H7 (cell line): ENCODE results near the gene CAMSAP1. TPM values are rescaled to one million over a fixed set of nuclear protein-coding genes. Genes with fewer than 3 reads are reported as not detected.
"Not testable (repeated sequence)": the region's sequence is repeated elsewhere in the genome, so short reads cannot be mapped to it uniquely, and the experiment has no call there.

ENCODE experiments used
- DNase-seq: peaks from one replicate; pipeline ENCODE4 v3.0.0; 2012
- H3K27me3 ChIP-seq: 2 replicates; pipeline ENCODE4 v1.6.0; 2011; ENCODE audit warnings: mild to moderate bottlenecking, low read length; ENCODE audit not compliant: control insufficient read depth, insufficient read depth
- H3K36me3 ChIP-seq: replicated peaks from 2 replicates; pipeline ENCODE4 v1.5.1; 2011; ENCODE audit warnings: low read length; ENCODE audit not compliant: control insufficient read depth, insufficient read depth
- H3K4me3 ChIP-seq: 2 replicates; pipeline ENCODE4 v1.5.1; 2011; ENCODE audit warnings: low read depth, mild to moderate bottlenecking, control low read depth, low read length, moderate library complexity; ENCODE audit not compliant: insufficient read depth
- total RNA-seq: library from RNA; depleted of rRNA; stranded (reverse); fragments of >200 nt; shearing (Covaris generic); gene quantifications from 2 replicates; pipeline ENCODE4 v1.2.3, GENCODE V29; 2014; rRNA removed

The CAMSAP1 gene, protein sequence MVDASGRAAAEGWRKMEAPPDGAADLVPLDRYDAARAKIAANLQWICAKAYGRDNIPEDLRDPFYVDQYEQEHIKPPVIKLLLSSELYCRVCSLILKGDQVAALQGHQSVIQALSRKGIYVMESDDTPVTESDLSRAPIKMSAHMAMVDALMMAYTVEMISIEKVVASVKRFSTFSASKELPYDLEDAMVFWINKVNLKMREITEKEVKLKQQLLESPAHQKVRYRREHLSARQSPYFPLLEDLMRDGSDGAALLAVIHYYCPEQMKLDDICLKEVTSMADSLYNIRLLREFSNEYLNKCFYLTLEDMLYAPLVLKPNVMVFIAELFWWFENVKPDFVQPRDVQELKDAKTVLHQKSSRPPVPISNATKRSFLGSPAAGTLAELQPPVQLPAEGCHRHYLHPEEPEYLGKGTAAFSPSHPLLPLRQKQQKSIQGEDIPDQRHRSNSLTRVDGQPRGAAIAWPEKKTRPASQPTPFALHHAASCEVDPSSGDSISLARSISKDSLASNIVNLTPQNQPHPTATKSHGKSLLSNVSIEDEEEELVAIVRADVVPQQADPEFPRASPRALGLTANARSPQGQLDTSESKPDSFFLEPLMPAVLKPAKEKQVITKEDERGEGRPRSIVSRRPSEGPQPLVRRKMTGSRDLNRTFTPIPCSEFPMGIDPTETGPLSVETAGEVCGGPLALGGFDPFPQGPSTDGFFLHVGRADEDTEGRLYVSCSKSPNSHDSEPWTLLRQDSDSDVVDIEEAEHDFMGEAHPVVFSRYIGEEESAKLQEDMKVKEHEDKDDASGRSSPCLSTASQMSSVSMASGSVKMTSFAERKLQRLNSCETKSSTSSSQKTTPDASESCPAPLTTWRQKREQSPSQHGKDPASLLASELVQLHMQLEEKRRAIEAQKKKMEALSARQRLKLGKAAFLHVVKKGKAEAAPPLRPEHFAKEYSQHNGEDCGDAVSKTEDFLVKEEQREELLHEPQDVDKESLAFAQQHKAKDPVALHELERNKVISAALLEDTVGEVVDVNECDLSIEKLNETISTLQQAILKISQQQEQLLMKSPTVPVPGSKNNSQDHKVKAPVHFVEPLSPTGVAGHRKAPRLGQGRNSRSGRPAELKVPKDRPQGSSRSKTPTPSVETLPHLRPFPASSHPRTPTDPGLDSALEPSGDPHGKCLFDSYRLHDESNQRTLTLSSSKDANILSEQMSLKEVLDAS (N-terminal part only)
- 26.3 and 34.6 TPM in 2 replicates for total RNA-seq

DNA sequence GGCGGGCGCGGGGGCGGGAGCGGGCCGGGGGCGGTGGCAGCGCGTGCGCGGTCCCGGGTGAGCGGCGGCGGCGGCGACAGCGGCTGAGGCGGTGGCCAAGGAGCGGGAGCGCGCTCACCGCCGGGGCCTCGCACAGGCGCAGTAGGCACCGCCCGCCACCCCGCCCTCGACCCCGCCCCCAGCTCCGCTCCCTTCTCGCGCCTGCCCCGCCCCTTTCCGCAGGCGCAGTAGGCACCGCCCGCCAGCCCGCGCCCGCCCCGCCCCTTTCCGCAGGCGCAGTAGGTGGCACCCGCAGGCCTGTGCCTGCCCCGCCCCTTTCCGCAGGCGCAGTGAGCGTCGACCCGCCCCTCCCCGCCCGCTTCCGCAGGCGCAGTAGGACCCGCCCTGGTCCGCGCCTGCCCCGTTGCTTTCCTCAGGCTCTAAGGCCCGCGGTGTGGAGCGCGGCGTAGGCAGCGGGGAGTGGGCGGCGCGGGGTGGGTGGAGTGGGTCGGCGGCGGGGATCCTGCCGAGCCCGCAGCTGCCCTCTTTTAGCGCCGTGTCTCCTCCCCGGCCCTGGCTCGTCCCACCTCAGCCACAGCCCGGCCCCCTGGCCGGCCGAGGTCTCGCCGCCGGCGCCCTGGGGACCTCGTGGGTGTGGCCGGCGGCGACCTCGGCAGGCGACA lies at the start of gene CAMSAP1:
Gene CAMSAP1 (minus strand): TSS at position 116 of the 662 bp plus-strand sequence. CDS start 387 bp downstream, outside the sequence.
- Histone ChIP-seq H3K4me3 (peak within 1 kb of the TSS; percentile 69), H3K27me3 (no peaks in the 10 kb centered on the region; the same call in 1 of the 2 replicates), H3K36me3 (peaks cover 5% of the 10 kb centered on the region)
- peak; percentile 99 for DNase-seq

DNA sequence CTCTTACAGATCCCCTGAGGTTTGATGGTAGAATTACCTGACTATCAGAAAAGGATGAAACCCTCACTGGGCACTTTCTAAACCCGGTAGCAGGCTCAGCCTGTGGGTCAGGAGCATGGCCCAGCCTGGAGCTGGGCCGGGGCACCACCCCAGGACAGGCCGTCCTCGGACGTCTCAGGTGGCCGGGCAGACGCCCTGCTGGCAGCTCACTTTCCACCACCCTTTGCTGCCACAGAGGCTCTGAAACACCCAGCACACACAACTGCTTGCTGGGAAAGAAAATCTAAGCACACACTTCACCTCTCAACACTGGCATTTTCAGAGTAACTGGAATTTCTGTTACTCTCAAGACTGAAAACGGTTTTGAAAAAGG lies 49.4 kb upstream of the CAMSAP1 start:
- Histone ChIP-seq H3K4me3 (no peak overlapping the region), H3K27me3 (no peaks in the 10 kb centered on the region; the same call in 1 of the 2 replicates), H3K36me3 (peaks cover 15% of the 10 kb centered on the region)
- no peak for DNase-seq

DNA sequence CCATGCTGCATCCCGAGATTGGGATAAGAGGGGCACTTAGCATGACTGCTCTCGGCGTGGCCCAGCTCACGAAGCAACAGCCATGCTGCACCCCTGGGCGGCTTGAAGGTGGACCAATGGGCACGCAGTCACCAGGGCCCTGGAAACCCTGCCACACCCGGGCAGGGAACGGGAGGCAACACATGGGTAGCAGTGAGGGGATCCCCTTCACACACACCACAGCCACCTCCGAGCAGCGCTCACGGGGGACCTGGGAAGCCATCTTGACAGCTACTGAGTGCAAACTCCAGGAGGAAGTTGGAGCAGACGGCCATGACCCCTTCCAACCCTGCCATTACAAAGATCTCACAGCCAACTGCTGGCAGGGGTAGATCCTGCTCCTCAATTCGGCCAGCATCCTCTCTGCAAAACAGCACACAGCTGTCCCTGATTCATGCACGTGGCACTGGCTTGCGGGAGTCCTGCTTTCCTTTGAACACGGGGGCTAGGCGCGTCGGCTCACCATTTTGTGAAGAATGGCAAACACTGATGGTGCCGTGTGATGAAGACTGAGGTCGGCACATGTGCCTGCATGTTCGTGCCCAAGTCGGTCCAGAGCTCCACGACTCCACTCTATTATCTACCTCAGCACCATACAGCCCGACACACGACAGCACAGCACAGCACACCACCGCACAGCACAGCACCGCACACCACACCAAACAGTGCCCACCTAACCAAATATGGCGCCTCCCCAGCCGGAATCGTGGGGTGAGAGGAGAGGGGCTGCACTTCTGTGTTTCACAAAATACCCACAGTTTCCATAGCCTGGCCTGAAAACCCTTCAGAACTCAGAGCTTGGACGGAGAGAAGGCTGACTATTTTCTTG lies 48.8 kb upstream of the CAMSAP1 start:
- no peaks in the 10 kb centered on the region for H3K27me3 ChIP-seq
- DNase-seq = no peak
- peaks cover 15% of the 10 kb centered on the region for H3K36me3 ChIP-seq
- no peak overlapping the region for H3K4me3 ChIP-seq

DNA sequence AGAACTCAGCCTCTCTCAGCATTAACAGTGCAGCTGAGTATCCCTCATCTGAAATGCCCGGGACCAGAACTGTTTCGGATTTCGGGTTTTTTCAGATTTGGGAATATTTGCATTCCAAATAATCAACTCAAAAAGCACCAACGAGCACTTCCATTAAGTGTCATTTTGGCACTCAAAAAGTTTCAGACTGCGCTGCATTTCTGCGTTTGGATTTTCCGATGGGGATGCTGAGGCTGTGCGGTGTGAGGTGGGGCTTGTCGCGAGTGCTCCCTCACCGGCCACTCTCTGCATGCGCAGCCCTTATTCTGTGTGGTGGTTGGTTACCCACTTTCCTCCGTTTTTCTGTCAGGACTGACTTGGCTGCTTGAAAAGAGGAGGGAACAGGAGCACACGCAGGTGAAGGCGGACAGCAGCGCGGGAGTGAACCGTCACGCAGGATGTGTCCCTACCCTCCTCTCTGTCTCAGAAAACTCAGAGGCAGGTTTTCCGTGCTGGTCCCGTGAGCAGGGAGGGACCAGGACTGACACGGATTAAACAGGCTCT lies 45.4 kb upstream of the CAMSAP1 start:
- H3K36me3 ChIP-seq = peaks cover 15% of the 10 kb centered on the region
- DNase-seq = no peak
- no peaks in the 10 kb centered on the region for H3K27me3 ChIP-seq
- no peak overlapping the region for H3K4me3 ChIP-seq

DNA sequence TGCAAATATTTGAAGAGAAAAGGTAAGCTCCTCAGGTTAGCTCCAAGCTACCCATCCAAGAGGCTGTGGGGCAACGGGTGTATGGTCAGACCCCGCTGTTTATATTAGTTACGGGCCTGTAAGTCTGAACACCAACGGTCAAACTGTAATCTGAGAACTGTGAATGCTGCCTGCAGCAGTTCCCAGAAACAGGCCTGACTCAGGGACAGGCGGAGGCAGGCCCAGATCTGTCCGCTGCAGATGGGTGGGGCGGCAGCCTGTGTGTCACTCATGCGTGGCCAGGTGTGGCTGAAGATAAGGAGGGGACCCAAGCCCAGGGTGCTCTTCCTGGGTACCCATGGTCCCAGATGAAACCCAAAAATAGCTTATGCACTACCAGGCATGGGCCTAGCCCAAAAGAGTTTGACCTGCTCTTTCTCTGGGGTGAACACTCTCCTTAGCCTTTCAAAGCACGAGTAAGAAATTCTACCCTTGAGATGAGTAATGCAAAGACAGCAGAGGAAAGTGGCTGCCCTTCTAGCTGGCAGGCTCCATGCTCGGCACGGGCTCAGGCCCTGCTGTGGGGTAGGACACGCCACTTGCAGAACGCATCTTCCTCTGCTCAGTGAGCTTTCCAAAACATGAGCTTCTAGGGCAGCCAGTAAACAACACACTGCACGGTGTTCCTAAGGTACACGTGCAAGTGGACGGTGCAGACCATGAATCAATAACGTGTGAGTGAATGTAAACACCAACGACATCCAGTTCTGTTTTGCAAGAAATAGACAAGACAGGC lies 44.7 kb upstream of the CAMSAP1 start:
- no peaks in the 10 kb centered on the region for H3K27me3 ChIP-seq
- H3K4me3 ChIP-seq = no peak overlapping the region
- peaks cover 16% of the 10 kb centered on the region for H3K36me3 ChIP-seq
- DNase-seq = no peak

DNA sequence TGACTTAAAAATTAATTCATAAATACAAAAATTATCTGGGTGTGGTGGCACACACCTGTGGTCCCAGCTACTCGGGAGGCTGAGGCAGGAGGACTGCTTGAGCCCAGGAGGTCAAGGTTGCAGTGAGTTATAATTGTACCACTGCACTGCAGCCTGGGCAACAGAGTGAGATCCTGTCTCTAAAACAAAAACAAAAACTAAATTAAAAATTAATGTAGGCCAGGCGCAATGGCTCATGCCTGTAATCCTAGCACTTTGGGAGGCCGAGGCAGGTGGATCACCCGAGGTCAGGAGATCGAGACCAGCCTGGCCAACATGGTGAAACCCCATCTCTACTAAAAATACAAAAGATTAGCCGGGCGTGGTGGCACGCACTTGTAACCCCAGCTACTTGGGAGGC lies 44.0 kb upstream of the CAMSAP1 start:
- not testable (repeated sequence) for H3K4me3 ChIP-seq, H3K27me3 ChIP-seq, DNase-seq
- peaks cover 21% of the 10 kb centered on the region for H3K36me3 ChIP-seq

DNA sequence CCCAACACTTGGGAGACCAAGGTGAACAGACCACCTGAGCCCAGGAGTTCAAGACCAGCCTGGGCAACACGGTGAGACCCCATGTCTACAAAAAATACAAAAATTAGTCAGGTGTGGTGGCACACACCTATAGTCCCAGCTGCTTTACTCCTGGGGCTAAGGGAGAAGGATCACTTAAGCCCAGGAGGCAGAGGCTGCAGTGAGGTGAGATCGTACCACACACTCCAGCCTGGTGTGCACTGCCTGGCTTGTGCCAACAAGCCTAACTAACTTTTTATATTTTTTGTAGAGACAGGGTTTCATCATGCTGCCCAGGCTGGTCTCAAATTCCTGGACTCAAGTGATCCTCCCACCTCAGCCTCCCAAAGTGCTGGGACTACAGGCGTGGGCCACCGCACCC lies 43.5 kb upstream of the CAMSAP1 start:
- H3K36me3 ChIP-seq = peaks cover 22% of the 10 kb centered on the region
- H3K27me3 ChIP-seq, H3K4me3 ChIP-seq, DNase-seq: not testable (repeated sequence)

DNA sequence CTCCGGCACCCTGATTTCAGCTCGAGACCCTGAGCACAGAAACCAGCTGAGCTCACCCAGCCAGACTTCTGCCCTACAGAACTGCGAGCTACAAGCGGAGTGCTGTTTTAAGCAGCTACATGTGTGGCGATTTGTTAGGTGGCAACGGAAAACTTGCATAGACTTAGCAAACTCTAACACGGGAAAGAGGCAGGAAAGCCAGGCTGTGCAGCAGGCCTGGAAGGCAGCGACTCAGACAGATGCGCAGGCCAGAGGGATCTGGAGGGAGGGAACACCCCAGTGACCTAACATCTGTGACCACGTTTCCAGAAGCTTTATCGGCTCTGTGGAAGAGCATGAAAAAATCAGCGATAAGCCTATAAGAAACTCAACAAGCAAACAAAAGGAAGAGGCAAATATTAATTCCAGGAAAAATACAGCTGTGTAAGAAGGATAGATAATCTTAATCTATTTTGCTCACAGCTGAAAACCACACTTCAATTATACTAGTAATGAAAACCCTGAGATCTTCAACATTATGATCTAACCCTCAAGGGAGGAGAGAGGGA lies 42.9 kb upstream of the CAMSAP1 start:
- Histone ChIP-seq H3K4me3 (no peak overlapping the region), H3K36me3 (peaks cover 24% of the 10 kb centered on the region), H3K27me3 (no peaks in the 10 kb centered on the region)
- no peak for DNase-seq

DNA sequence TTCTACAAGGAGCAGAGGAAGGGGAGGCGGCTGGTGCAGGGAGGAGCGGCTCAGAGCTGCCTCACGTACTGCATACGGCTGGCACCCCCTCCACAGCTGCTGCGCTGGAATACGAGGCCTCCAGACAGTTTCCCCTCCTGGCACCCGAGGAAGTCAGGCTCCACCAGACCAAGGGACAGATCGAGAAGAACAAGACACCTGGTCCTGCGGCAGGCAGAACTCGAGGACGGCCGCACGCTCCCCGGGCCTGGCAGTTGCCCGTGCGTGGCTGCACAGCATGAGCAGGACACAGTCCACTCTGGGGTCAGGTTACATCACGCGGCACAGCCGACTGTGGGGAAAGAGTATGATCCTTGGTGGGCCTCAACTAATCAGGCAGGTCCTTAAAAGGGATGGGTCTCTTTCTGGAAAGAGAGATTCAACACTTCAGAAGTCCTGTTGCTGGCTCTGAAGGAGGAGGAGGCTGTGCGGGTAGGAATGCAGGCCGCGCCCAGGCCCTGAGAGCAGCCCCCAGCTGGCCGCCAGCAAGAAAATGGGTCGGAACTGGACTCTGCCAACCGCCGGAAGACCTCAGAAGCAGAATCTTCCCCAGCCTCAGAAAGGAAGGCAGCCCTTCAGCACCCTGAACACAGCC lies 42.3 kb upstream of the CAMSAP1 start:
- Histone ChIP-seq H3K27me3 (no peaks in the 10 kb centered on the region), H3K36me3 (peaks cover 21% of the 10 kb centered on the region), H3K4me3 (no peak overlapping the region)
- DNase-seq = peak; percentile 59

DNA sequence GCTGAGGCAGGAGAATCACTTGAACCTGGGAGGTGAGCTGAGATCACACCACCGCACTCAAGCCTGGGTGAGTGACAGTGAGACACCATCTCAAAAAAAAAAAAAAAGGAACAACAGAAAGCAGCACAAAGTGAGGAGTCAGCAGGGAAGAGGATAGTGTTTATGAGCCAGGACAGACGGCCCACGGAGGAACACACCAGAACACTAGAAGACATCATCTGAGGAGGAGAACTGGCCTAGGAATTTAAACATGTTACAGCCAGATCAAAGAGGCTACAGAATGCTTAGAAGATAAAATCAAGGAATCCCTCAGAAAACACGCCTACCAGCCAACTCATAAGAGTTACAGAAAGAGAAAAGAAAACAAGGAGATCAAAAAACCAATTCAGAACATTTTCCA lies 41.6 kb upstream of the CAMSAP1 start:
- H3K4me3 ChIP-seq = no peak overlapping the region
- H3K27me3 ChIP-seq = no peaks in the 10 kb centered on the region
- DNase-seq = no peak
- H3K36me3 ChIP-seq = peaks cover 21% of the 10 kb centered on the region

DNA sequence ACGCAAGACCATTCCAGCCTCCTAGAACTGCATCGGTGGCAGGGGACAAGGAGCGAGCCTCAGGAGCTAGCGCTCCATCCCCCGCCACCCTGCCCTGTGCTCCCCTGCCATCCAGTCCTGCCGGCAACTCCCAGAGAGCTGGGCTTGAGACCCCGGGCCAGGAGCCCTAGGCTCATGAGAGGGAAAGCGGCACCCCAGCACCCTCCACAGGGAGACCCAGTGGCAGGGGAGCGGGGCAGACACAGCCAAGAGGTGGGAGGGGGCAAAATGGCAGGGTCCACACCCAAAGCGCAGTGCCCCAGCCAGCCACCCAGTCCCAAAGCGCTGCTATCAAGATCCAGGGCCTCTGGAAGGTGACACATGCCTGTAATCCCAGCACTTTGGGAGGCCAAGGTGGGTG lies 41.1 kb upstream of the CAMSAP1 start:
- Histone ChIP-seq H3K4me3 (no peak overlapping the region), H3K36me3 (peaks cover 21% of the 10 kb centered on the region), H3K27me3 (no peaks in the 10 kb centered on the region)
- no peak for DNase-seq

DNA sequence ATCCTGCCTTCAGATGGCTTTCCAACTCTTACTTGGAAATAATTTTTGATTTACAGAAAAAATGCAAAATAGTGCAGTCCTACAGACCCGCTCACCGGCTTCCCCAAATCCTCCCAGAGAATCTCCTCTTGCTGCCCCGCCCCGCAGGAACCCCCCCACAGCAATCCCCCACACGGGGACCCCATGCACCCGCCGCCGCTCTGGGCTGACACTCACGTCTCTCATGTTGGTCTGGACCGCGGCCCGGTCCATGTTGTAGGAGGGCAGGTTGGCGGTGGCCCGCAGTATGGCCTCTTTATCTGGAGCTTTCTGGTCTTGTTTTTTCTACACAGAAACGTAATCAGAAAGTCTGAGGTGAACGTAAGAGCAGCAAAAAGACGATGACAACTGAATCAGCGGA lies 40.2 kb upstream of the CAMSAP1 start:
- Histone ChIP-seq H3K36me3 (peaks cover 17% of the 10 kb centered on the region), H3K27me3 (no peaks in the 10 kb centered on the region), H3K4me3 (no peak overlapping the region)
- no peak for DNase-seq
